ENCODE measurements around the gene GSTM2. TPM values are rescaled to one million over a fixed set of nuclear protein-coding genes. Genes with fewer than 3 reads are reported as not detected.

GSTM2 gene
- total RNA-seq, 1 donor from 2014 or later, result 6.2 TPM

DNA sequence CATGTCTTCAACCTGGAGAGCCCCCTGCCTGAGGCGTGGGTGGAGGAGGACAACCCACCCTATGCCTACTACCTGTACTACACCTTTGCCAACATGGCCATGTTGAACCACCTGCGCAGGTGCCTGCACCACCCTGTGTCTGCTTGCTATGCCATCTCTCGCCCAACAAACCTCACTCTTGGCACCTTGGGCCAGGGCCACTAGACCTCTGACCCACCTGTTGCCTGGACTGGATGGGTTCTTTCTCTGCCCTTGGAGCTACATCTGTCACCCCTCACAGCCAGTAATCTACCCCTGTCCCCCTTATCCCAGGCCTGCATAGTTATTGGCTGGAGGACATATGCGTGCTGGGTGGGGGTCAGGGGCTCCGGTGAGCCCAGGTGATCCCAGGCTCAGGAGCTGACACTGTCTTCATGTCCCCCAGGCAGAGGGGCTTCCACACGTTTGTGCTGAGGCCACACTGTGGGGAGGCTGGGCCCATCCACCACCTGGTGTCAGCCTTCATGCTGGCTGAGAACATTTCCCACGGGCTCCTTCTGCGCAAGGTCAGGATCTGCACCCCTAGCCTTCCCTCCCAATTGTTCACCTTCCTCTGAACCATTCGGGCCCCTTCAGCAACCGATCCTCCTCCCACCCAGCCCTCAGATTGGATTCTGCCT, 38.4 kb upstream of the GSTM2 start:
- no peak for DNase-seq (ENCODE audit: extremely low read depth, low read depth, low spot score)

DNA sequence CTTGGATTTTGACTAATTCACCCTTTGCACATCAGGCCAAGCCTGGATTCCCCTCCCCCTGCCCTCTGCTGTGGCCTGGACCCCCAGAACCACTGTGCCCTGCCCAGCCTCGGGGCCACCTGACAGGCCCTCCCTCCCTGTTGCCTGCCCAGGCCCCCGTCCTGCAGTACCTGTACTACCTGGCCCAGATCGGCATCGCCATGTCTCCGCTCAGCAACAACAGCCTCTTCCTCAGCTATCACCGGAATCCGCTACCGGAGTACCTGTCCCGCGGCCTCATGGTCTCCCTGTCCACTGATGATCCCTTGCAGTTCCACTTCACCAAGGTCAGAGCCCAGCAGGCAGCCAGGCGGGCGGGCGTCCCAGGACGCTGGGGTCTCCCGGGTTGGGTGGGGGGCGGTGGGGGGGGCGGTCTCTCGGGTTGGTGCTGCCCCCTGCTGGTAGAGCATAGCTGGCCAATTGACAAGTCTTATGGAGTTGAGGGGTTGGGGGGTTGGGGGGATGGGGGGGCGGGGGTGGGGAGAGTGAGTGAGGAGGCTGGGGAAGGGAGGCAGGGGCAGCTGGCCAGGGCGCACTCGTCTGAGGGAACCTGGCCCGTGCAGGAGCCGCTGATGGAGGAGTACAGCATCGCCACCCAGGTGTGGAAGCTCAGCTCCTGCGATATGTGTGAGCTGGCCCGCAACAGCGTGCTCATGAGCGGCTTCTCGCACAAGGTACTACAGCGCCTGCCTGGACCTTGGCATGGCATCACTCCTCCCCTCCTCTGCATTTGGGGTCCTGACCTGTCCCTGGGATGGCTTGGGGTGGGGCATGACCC, 37.6 kb upstream of the GSTM2 start:
- DNase-seq (ENCODE audit: extremely low read depth, low read depth, low spot score), result no peak

- no peak for DNase-seq (ENCODE audit: extremely low read depth, low read depth, low spot score)
Observed at GRCh38 chr1:109630898-109631512, 36.9 kb upstream of the GSTM2 start.

DNA sequence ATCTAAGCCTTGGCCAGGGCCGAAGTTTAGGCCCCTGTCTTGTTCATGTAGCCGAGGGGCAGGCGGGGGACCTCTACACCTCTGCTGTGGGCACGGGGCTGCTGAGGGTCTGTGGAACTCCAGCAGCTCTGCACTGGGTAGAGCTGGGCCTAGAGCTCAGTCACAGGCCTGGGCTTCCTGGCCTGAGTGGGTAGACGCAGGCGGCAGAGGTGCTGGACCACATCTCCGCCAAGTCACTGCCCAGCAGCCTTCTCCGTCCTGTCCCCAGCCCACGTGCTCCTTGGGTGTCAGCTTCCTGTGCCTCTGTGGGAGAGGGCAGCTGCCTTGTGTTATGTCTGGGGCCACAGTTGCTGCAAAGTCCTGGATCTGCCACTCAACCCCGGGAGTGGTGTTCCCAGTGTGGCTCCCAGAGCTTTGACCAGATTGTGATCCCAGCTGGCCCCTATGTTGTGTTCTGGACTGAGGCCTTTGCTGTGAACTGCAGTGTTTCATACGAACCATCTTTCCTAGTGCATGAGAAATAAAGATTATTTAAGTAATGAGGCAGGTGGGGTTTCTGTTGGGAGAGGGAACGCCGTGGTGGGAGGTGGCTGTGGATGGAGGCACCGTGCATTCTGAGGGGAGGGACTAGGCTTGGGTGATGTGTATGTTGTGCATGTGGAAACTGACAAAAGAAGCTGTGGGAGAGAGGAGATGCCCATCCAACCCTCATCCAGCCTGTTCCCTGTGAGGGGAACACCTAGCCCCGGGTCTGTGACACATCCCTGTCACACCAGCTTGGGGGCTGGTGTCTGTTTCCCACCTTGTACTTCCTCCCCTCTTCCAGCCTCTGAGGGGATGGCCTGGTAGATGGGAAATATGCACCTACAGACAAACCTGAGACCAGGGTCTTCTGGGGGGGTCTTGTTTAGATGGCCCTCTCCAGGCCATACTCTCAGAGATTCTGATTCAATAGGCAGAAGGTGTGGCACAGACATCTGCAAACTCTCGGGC, 36.0 kb upstream of the GSTM2 start:
- no peak for DNase-seq (ENCODE audit: extremely low read depth, low read depth, low spot score)

DNA sequence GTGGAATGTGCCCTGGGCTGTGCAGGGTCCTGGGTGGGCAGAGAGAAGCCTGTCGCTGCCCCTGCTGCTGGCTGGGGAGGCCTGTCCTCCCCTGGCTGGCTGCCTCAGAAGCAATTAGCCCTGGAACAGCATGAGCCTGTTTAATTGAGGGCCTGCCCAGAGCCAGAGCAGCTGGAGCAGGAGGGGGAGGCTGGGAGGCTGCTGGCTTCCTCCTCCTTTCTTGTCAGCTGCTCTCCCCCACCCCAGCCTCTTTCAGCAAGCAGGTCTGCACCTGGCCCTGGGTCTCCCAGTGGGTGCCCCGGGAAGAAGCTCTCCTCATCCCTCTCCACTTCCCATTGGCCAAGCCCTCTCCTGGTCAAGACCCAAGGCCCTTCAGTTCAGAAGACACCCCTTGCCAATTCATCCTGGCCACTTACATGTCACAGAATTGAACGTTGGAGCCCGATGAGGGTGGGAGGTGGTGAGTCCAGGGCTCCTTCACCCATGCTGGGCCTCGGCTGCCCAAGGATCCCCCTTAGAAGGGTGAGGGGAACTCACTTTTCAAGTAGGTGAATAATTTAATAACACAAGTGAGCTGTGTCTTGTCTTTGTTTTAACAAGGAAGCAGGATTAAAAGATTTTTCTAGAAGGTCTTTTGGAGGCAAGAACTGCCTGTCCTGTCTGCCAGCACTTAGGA, 35.0 kb upstream of the GSTM2 start:
- no peak for DNase-seq (ENCODE audit: extremely low read depth, low read depth, low spot score)

- DNase-seq (ENCODE audit: extremely low read depth, low read depth, low spot score), result no peak
Observed at GRCh38 chr1:109634292-109634691, 33.6 kb upstream of the GSTM2 start.

- DNase-seq (ENCODE audit: extremely low read depth, low read depth, low spot score), result no peak
Observed at GRCh38 chr1:109634771-109635750, 32.8 kb upstream of the GSTM2 start.

- no peak for DNase-seq (ENCODE audit: extremely low read depth, low read depth, low spot score)
Observed at GRCh38 chr1:109635862-109636200, 32.0 kb upstream of the GSTM2 start.

DNA sequence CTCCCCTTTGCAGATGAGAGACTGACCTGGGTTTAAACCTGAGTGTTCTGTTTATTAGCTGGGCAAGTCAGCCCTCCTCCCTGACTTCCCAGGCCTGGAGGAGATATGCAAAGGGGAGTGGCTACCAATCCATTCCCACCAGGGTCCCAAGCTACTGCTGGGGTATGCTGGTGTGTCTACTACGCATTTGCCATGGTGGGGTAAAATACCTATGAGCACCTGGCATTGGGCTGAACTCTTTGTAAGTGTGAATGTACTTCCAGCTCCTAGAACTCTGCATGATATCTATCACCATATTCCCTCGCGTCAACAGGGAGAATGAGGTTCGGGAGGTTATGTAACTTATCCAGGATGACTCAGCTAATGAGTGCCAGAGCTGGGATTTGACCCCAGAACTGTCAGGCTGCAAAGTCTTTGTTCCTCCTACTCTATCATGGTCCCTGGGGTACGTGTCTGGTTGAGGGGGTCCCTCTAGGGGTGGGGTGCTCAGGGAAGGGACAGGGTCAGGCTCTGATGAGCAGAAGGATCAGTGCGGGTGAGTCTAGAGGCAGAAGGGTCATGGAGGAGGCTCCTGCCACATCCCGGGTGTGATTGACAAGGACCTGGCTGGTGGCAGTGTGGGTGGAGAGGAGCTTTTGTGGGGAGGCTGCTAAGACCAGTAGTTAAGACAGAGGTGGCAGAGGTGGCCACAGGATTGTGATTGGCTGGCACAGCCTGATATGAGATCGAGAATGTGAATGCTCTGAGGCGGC, 31.5 kb upstream of the GSTM2 start:
- DNase-seq (ENCODE audit: extremely low read depth, low read depth, low spot score), result no peak

DNA sequence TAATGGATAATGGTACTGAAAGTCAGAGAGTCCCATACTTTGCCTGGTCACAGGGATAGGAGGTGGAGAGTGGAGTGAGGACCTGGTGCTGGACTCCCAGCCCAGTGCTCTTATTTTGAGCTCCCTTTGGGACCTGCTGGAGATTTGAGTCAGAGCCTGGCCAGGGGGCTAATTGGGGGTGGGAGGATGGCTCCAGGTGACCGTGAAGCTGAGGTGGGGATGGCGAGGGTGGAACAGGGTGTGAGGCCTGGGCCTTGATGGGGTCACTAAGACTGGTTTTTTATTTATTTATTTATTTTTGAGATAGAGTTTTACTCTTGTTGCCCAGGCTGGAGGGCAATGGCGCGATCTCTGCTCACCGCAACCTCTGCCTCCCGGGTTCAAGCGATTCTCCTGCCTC, 30.4 kb upstream of the GSTM2 start:
- DNase-seq (ENCODE audit: extremely low read depth, low read depth, low spot score), result no peak

DNA sequence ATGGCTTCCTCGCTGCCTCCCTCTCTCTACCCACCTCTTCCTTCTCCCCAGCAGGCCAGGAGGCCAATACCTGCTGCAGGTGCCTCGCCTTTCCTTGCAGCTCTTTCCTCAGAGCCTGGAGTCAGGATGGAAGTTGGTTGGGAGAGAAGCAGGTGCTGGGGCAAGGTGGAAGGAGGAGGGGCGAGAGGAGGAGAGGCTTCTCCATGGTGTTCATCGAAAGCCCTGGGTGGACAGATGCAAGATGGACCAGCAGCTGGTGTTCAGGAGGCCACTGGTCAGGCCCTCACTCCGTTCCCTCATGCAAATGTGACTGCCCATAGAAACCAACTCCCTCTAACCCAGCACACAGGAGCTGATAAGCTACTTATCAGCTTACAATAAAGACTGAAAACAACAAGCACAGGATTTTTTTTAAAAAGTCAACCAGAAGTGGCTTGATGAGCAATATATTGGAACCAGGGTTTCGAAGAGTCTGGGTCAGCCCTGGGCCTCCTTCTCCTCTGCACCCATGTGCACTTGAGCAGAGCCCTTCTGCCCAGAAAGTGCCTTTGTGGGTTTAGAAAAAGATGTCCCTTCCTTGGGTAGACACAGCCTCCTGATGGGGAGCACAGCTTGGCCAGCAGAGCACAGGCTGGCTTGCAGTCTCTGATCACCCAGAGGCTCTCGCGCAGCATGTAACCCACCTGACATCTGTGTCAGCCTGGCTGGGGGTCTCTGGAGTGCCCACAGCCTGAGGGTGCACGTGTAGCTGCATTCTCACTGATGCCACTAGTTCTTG, 28.6 kb upstream of the GSTM2 start:
- DNase-seq (ENCODE audit: extremely low read depth, low read depth, low spot score), result no peak

DNA sequence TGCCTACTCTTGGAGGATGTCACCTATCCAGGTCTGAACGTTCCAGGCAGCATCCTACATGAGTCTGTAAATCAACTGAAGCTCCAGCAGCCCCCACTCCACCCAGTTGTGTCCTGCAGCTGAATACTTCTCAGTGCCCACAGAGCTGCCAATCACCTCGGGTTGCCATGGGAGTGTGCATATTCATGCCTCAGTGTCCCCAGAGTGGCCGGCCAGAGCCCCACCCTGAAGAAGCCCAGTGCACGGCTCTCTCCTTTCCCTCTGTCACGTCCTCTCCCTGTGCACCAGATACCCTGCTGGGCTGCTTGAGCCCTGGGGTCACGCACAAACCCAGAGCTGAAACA, 28.0 kb upstream of the GSTM2 start:
- DNase-seq (ENCODE audit: extremely low read depth, low read depth, low spot score), result no peak

DNA sequence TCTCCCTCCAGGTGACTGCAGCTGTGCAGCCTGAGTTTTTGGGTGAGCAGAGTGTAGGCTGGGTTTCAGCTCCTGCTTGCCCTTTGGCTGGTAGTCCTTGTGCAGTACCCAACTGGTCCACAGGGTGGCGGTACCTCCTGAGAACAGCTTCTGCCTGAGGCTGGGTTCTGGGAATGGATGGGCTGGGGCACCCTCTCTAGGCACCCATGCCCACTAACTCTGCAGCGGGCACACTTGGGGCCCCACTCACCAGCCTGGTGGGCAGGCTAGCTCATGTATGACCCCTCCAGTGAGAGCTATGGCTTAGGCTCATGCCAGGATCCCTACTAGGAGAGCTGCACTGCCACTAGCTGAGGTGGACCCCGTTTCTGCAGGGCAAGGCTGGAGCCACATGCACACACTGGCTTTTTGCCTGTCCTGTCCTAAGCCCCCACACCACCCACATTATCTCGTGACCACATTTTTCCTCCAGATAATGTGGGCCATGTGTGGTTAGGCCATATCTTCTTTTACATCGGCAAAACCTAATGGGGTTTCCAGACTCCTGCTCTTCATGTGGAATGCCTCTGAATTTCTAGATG, 27.5 kb upstream of the GSTM2 start:
- no peak for DNase-seq (ENCODE audit: extremely low read depth, low read depth, low spot score)

GRCh38 chr1:109641078-109641740, 26.6 kb upstream of the GSTM2 start:
- no peak for DNase-seq (ENCODE audit: extremely low read depth, low read depth, low spot score)

- no peak for DNase-seq (ENCODE audit: extremely low read depth, low read depth, low spot score)
Observed at GRCh38 chr1:109641861-109642260, 26.0 kb upstream of the GSTM2 start.

- no peak for DNase-seq (ENCODE audit: extremely low read depth, low read depth, low spot score)
Observed at GRCh38 chr1:109642626-109643025, 25.2 kb upstream of the GSTM2 start.
